Inflammatory macrophage (primary cell): ENCODE data around the gene ARFGAP2.
A peak's percentile ranks its signal among the peaks of the same experiment; 100 is the strongest.

Experiments used
- DNase-seq, 2 donors: peaks; one replicate each; pipeline ENCODE4 v3.0.0-alpha.2; 2020 to 2022

The ARFGAP2 gene

DNA sequence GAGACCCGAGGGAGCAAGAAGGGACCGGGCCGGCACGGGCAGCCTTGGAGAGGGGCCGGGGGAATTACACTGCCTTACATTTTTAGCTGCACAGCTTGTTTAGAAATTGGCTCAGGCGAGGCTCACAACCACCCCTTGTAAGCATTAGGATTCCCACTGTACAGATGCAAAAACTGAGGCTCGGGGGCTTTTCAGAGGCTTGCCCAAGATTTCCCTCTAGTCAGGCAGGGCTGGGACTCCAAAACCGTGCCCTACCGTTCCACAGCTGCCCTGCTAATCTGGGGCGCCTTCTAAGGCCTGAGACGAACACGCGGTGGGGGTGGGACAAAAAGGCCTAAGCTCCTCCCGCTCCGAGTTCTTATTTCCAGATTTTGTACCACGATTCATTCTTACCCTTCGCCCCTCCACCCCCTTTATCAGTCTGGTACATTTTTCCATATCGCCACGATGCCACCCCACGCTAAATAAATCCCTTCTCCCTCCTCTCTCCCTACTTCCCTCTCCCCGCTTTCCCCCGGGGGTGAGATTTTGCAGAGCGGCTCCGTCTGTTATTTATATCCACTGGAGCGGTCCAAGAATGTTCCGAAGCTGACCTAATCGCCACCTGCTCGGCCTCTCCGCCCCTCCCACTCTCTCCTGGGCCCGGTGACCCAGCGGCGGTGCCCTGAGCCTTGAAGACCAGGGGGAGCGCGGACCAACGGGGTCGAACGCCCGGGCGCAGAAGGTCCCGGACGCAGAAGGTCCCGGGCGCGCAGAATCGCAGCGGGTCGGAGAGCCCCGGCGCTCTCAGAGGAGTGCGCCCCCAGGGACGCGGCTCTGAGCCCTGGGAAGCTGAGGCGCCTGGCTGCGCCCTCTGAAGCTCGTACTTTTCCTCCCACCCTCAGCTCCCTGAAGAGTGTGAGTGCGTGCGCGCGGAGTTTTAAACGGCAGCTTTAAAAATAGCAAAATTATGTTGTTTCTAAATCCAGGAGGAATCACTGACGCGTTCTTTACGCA lies 10.3 kb upstream of the ARFGAP2 start:
- peak; percentile 22 to 24 for DNase-seq

GRCh38 chr11:47186076-47186699 lies 9.5 kb upstream of the ARFGAP2 start, which contains the start of gene PACSIN3:
Gene PACSIN3 (minus strand): TSS chr11:47186434. CDS start chr11:47182727, 3,707 bp downstream.
- no peak for DNase-seq

GRCh38 chr11:47185305-47186075 lies 8.8 kb upstream of the ARFGAP2 start:
- no peak for DNase-seq

- no peak for DNase-seq
Measured at GRCh38 chr11:47184711-47185304, 8.1 kb upstream of the ARFGAP2 start.

DNA sequence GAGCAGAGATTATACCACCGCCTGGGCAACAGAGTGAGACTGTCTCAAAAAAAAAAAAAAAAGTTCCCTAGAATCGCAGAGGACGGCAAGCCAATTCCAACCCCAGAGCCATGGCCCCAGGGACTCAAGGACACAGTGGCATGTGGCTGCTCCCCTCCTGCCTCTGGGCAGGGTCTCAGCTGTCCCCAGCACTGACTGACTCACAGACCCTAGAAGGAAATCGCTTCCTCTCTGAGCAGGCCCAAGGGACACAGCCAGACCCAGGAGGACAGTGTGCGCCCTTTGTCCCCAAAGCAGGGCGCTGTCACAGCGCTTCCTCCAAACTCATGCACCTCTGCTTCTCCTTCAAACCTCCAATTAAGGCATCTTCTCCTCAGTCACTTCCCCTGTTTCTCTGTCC lies 7.3 kb upstream of the ARFGAP2 start:
- no peak for DNase-seq

DNA sequence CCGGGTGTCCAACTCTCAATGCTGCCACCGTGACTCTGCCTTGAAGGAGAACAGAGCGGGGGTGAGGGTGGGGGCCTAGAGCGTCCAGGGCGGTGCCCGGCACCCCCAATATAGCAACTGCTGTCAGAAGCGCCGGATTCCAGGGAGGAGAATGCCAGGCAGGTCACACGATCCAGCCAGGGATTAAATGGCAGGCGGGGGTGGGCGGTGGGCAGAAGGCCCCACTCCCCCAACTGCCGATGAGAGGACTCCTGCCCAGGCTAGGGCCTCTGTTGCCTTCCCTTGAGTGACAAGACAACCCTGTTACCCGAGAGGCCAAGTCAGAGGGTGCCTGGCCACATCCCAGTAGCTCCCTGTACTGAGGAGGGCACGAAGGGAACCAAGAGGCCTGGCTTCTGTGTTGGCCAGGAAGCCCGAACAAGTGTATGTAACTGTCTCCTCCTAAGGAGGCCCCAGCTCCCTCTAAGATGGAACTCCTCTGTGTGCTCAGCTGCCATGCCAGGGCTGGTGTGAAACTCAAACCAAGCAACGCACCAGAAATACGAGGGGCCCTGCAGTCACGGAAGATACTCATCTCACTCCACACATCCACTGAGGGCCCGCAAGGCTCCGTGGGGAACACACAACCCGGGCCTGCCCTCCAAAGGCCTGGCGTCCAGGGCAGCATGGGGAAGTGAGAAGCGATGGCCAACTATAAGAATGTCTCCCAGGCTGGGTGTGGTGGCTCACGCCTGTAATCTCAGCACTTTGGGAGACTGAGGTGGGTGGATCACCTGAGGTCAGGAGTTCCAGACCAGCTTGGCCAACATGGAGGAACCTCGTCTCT lies 6.6 kb upstream of the ARFGAP2 start:
- no peak for DNase-seq

DNA sequence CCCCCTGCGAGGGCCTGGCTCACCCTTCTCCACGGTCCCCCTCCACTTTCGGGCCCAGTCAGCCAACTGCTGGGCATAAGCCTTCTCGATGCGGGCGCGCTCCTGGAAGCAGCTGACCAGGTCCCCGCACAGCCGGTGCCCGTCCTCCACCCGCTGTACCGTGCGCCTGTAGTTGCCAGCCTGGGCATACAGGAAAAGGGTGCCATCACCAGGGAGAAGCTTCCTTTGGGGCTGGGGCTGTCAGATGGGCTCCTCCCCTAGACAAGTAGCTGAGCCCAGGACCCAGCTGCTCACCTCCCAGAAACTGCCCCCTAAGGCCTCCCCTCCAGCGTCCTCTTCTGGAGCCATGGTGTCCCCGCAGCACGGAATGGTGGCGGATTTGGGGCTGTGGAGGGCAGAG lies 5.7 kb upstream of the ARFGAP2 start:
- DNase-seq = no peak

GRCh38 chr11:47181271-47181670 lies 4.6 kb upstream of the ARFGAP2 start:
- DNase-seq = no peak

GRCh38 chr11:47180006-47180787 lies 3.5 kb upstream of the ARFGAP2 start:
- DNase-seq = no peak

DNA sequence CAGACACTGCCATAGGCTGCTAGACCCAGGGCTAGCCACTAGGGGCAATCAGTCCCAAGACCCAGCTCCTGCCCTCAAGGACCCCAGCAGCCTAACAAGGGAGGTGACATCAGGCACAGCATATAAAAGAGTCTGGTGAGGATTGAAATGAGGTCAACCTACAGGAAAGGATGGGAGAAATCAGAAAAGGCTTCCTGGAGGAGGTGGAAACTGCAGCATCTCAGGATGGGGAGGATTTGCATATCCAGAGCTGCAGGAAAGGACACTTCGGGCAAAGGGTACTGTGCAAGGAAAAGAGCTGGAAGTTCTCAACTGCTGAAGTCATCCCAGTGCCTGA lies 2.9 kb upstream of the ARFGAP2 start:
- DNase-seq = peak; percentile 43 to 59

DNA sequence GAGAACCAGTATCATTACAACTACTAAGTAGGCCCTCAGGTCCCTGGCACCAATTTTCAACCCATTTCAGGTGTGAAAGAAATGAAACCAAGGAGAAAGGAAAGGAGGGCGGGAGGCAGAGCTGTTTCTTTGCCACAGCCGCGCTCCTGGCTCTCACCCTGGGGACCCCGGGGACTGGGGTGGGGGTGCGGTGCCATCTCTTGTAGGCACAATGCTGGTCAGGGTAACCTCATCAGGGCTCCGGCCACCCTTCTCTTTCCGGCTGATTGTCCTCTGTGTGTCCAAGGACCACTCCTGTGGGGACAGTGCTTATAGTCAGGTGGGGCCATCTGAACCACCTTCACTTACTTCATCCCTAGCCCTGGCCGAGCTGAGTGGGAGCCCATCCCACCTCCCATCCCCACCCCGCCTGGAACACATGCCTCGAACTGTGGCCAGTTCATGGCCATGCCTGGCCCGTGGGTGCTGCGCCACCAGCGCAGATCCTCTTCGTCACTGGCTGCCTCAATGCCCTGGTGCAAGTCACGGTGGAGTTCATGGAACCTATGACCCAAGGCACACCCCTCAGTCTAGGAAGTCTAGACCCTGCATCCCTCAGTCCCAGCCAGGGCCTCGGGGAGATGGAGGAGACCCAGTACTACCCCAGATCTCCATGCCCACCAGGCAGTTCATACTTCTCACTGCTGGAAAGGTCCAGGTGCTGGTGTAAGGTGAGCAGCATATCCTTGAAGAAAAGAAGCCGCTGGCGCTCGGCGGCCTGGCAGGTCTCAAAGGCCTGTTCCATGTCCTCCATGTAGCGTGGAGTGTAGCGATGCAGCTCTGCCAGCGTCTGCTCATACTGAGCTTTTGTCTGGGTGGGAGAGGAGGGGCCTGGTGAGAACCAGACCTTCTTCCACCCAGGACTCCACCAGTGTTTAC lies 2.3 kb upstream of the ARFGAP2 start:
- DNase-seq = no peak

- DNase-seq = no peak
Measured at GRCh38 chr11:47178316-47178715, 1.6 kb upstream of the ARFGAP2 start.

- DNase-seq = no peak
Measured at GRCh38 chr11:47177846-47178245, 1.2 kb upstream of the ARFGAP2 start.

DNA sequence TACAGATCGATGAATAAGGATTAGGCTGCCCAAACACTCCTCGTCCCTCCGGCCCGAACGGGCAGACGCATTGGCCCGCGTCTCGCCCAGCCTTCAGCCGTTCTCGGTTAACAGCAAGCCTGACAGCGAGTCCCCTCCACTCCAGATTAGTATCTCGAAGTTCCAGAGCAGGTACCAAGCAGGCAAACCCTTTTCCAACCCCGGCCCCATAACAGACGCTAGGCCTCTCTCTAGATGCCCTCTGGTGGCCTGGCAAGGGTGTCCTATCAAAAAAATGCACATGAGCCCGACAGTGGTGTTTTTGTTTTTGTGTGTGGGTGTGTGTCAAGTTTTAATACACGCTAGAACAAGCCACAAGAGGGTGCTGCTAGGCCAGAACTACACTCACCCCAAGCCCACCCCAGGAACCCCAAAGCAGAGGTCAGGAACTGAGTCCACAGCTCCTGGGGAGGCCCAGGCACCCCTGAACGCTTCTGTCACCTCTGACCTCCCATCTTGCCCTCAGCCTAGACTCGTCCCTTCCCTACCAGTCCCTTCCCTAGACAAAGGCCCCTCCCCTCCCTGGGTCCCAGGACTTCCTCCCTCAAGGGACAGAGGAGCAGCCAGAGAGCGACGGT lies 658 bp upstream of the ARFGAP2 start:
- DNase-seq = peak; percentile 87 to 92

DNA sequence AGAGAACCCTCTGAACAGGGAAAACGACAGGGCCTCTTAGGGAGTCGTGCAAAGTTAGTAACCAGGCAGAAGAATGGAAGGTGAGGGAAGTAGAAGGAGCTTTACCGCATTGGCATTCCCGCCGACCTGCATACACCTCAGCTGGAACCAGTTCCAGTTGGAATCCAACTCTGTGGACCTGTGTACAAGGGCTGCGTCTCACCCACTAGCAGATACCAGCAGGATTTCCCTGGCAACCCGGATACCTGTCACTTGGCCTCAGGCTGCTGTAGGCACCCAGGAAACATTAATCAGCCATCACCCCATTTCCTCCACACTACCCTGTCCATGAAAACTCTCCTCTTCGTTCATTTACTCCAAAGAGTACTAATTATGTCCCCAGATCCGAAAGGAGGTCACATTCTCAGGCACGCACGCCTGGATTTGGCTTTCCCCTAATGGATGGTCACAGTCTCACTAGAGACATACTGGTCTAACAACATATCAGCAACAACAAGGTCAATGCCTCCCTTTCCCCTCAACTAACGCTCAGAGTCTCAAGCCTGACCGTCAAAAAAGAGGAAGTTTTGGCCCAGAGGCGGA lies 842 bp downstream of the ARFGAP2 start:
- peak; percentile 73 to 83 for DNase-seq

- no peak for DNase-seq
Measured at GRCh38 chr11:47172740-47173336, 3.8 kb downstream of the ARFGAP2 start.

- DNase-seq = no peak
Measured at GRCh38 chr11:47171856-47172255, 4.8 kb downstream of the ARFGAP2 start.

- DNase-seq = no peak
Measured at GRCh38 chr11:47171061-47171838, 5.4 kb downstream of the ARFGAP2 start.
